IPS-11a (cell line): ENCODE measurements around the gene B9D2.
"Not testable (repeated sequence)": the region's sequence is repeated elsewhere in the genome, so short reads cannot be mapped to it uniquely, and the experiment has no call there.

Experiments
- H3K4me3 ChIP-seq: one replicate; pipeline ENCODE4 v1.5.1; 2013; ENCODE audit warnings: low read depth, low read length, control low read depth

The B9D2 gene

GRCh38 chr19:41355802-41356201 lies 8.1 kb downstream of the B9D2 start:
- no peak overlapping the region for H3K4me3 ChIP-seq

DNA sequence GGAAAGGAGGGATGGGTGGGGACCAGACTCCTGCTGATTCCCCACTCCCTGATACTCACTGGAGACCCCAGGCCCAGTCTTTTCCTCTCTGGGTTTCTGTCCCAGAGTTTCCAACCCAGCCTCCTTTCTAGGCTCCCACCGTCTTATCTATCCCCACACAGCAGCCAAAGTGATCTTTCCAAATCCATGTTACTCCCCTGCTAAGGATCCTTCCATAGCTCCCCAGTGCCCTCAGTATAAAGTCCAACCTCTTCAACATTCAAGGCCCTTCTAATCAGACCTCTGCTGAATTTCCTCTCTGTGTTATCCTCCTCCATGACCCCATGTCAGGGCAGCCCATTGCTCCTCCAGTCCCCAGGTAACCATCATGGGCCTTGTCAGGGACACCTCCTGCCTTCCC lies 8.9 kb downstream of the B9D2 start:
- no peak overlapping the region for H3K4me3 ChIP-seq

DNA sequence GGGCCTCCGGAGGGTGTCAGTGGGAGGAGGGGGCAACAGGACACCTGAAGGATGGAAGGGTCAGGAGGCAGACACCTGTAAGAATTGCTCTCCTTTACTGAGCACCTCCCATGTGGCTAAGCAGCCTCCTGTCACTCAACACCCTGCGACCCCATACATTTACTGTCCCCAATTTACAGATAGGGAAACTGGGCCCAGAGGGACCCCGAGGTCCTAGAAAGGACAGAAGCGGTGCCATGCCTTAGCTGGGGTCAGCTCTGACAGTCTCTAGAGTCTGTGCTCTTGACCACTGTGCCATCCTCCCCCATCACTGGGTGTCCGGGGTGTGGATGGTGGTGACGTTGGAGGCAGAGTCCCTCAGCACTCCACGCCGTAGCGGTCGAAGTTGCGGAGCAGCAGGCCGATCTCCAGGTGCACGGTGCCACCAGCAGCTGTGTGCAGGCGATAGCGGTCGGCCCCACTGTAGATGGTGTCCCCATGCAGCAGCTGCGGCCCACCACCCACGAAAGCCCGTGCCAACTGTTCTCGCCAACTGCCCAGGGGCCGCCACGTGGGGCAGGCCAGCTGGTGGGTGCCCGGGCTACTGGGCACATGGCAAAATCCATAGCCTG lies 9.5 kb downstream of the B9D2 start:
- H3K4me3 ChIP-seq = peak overlapping the region; percentile 36

GRCh38 chr19:41353466-41354342 lies 10.2 kb downstream of the B9D2 start, which contains the start of gene TGFB1:
Gene TGFB1 (minus strand): TSS chr19:41353922. CDS start chr19:41353044, 878 bp downstream.
- peak within 1 kb of the TSS; percentile 65 for H3K4me3 ChIP-seq

GRCh38 chr19:41352609-41353465 lies 11.1 kb downstream of the B9D2 start:
- H3K4me3 ChIP-seq = peak overlapping the region; percentile 65

DNA sequence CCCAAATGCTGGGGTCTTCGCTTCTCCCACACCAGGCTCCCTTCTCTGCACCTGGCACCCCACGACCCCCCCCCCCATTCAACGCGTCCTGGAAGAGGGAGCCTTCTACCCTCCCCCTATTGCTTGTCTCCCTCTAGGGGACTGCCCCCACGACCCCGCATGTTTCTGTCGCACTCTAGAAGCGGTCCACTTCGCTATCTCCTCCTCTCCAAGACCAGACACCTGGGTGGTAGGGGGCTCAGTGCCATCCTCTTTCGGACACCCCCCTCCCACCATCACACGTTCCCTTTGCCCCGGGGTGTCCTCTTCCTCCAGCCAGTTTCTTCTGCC lies 11.7 kb downstream of the B9D2 start:
- peak overlapping the region; percentile 65 for H3K4me3 ChIP-seq

GRCh38 chr19:41351339-41352245 lies 12.4 kb downstream of the B9D2 start:
- peak overlapping the region; percentile 65 for H3K4me3 ChIP-seq

- H3K4me3 ChIP-seq = peak overlapping the region; percentile 65
These were observed 13.1 kb downstream of the B9D2 start for GRCh38 chr19:41350735-41351338.

DNA sequence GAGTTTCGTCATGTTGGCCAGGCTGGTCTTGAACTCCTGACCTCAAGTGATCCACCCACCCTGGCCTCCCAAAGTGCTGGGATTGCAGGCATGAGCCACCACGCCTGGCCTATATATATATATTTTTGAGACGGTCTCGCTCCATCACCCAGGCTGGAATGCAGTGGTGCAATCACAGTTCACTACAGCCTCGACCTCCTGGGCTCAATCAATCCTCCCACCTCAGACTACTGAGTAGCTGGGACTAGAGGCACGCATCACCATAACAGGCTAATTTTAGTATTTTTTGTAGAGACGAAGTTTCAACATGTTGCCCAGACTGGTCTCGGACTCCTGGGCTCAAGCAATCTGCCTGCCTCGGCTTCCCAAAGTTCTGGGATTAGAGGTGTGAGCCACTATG lies 17.0 kb downstream of the B9D2 start:
- not testable (repeated sequence) for H3K4me3 ChIP-seq

DNA sequence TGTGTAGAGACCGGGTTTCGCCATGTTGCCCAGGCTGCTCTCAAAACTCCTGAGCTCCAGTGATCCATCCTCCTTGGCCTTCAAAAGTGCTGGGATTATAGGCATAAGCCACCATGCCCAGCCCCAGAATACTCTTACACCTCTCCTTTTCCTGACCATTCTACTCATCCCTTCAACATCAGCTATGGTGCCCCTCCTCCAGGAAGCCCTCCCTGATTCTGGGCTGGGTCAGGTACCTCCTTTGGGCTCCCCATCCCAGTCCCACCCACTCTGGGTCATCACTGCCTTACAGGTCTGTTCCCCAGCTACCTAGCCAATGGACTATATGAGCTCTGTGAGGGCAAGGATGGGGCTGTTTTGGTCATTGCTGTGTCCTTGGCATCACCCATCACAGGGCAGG lies 19.8 kb downstream of the B9D2 start:
- no peak overlapping the region for H3K4me3 ChIP-seq

GRCh38 chr19:41341669-41342490 lies 22.1 kb downstream of the B9D2 start:
- H3K4me3 ChIP-seq = no peak overlapping the region

GRCh38 chr19:41339936-41340335 lies 24.0 kb downstream of the B9D2 start:
- no peak overlapping the region for H3K4me3 ChIP-seq

GRCh38 chr19:41335467-41335866 lies 28.5 kb downstream of the B9D2 start:
- H3K4me3 ChIP-seq = no peak overlapping the region

DNA sequence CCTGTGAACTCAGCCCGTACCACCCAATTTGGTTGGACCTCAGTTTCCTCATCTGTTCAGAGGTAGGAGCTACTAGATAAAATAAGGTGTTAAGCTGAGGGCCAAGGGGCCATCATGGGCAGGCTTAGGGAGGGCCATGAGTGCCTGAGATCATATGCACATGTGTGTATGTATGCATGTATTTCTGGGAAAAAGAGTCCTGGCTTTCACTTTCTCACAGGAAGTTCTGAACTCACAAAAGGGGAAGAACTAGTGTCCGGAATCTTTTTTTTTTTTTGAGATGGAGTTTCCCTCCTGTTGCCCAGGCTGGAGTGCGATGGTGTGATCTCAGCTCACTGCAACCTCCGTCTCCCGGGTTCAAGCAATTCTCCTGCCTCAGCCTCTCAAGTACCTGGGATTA lies 29.2 kb downstream of the B9D2 start:
- H3K4me3 ChIP-seq = no peak overlapping the region

GRCh38 chr19:41332468-41332867 lies 31.5 kb downstream of the B9D2 start:
- no peak overlapping the region for H3K4me3 ChIP-seq

GRCh38 chr19:41332000-41332399 lies 31.9 kb downstream of the B9D2 start:
- H3K4me3 ChIP-seq = no peak overlapping the region

DNA sequence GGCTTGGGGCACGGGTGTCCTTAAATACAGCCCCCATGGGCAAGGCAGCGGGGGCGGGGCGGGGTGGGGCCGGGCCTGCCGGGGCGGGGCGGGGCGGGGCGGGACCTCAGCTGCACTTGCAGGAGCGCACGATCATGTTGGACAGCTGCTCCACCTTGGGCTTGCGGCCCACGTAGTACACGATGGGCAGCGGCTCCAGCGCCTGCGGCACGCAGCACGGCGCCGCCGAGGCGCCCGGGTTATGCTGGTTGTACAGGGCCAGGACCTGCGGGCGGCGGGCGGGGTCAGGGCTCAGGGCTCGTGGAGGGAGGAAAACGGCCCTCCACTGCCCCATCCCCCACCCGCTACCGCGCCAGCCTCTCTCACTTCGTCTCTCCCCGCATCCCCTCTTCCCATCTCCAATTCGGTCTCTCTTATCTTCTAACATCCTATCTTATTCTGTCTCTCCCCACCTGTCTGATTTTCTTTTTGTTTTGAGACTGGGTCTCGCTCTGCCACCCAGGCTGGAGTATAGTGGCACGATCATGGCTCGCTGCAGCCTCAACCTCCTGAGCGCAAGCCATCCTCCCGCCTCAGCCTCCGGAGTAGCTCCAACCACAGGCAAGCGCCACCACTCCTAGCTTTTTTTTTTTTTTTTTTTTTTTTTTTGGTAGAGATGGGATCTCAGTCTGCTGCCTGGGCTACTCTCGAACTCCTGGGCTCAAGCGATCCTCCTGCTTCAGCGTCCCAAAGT lies 32.8 kb downstream of the B9D2 start:
- H3K4me3 ChIP-seq = no peak overlapping the region

DNA sequence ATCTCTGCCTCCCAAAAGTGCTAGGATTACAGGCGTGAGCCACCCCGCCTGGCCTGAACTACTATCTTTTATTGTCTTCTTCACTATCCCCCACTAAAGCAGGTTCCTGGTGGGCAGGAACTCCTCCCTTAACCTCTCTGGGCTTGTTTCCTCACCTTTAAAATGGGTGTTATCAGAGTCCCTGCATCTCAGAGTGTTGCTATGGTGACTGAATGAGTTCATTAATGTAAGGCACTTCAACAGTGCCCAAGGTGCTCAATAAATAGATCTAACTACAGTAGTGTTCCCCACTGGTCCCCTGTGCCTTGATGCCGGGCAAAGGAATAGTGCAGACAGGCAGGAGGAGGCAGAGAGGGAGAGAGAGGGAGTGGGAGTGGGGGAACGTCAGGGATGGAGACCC lies 33.5 kb downstream of the B9D2 start:
- no peak overlapping the region for H3K4me3 ChIP-seq

DNA sequence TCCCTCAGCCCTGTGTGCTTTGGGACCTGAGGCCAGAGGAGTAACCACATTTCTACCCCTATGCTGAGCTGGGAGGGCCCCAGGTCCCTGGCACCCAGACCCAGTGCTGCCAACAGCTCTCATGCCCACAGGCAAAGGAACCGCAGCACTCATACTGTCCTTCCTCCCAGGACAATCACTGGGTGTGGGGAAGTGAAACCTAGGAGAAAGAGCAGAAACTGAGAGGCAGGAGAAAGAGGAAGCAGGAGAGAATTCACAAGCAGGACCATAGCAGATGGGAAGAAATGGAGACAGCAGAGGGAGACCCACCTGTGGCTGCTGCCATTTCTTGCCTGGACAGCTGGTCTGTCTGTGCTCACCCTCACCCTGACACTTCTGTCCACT lies 35.1 kb downstream of the B9D2 start:
- H3K4me3 ChIP-seq = no peak overlapping the region
